Cardiac fibroblast (primary cell): ENCODE measurements around the gene PKD1L1.

ENCODE experiments used
- DNase-seq, 2 donors: peaks; one replicate each; pipeline versions ENCODE4 v3.0.0 to v3.0.0-alpha.2; 2010; ENCODE audit warnings: low read depth in 2 of 2
- H3K4me3 ChIP-seq, 2 donors: replicated peaks in 1 of 2; 1 replicate in 1 of 2; 2 replicates in 1 of 2; pipeline ENCODE4 v1.5.1; 2011; ENCODE audit warnings: low read depth in 2 of 2, low read length in 2 of 2, mild to moderate bottlenecking in 2 of 2, moderate library complexity in 1 of 2
- TF ChIP-seq, protein P1 (sequence below): IDR thresholded peaks from one replicate; pipeline ENCODE4 v1.5.1; 2011; ENCODE audit warnings: low read depth, mild to moderate bottlenecking, low read length, inconsistent platforms

Gene PKD1L1

DNA sequence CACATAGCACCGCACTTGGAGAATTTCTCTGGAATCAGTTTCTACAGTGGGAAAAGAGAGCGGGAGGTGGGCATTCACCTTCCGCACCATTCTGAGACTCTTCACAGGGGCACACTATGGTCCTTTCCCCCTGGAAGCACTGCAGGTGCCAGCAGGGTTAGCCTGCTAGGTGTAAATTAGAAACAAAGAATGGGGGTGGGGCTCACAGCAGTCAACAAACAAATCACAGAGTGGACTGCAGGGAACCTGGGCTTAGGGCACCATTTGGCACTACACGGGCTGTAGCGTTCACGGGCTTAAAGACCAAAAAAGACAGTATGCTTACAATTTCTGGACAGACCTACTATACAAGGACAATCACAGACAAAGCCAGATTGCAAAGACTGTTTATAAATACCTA, 8.0 kb upstream of the PKD1L1 start:
- TF ChIP-seq, protein P1, sequence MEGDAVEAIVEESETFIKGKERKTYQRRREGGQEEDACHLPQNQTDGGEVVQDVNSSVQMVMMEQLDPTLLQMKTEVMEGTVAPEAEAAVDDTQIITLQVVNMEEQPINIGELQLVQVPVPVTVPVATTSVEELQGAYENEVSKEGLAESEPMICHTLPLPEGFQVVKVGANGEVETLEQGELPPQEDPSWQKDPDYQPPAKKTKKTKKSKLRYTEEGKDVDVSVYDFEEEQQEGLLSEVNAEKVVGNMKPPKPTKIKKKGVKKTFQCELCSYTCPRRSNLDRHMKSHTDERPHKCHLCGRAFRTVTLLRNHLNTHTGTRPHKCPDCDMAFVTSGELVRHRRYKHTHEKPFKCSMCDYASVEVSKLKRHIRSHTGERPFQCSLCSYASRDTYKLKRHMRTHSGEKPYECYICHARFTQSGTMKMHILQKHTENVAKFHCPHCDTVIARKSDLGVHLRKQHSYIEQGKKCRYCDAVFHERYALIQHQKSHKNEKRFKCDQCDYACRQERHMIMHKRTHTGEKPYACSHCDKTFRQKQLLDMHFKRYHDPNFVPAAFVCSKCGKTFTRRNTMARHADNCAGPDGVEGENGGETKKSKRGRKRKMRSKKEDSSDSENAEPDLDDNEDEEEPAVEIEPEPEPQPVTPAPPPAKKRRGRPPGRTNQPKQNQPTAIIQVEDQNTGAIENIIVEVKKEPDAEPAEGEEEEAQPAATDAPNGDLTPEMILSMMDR = no peak
- no peak overlapping the region for H3K4me3 ChIP-seq
- no peak for DNase-seq

DNA sequence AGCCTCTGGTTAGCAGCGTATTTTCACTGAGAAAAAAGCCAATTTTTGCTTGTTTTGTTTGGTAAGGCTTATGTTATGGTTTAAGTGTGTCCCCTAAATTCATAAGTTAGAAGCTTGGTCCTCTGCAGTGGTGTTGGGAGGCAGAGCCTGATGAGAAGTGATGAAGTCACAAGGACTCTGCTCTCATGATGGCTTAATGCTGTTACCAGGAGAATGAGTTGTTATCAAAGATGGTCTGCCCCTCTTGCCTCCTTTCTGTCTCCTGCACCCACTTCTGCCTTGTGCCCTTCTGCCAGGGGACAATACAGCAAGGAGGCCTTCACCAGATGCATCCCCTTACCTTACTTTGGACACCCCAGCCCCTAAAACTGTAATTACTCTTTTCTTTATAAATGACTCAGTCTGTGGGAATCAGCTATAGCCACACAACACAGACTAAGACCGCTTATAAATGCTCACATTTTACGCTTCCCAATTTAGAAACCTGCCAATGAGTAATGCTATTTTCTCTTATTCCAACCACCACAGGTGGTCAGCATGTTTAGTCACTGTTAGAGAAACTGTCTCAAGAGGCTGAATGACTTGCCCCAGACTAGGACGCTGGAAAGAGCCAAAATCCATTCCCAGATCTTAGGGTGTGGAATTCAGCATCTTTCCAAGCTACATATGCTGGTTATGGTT, 6.1 kb upstream of the PKD1L1 start:
- no peak overlapping the region for H3K4me3 ChIP-seq
- DNase-seq = peak in 1 of 2 donors; percentile 56
- TF ChIP-seq, protein P1 = no peak

DNA sequence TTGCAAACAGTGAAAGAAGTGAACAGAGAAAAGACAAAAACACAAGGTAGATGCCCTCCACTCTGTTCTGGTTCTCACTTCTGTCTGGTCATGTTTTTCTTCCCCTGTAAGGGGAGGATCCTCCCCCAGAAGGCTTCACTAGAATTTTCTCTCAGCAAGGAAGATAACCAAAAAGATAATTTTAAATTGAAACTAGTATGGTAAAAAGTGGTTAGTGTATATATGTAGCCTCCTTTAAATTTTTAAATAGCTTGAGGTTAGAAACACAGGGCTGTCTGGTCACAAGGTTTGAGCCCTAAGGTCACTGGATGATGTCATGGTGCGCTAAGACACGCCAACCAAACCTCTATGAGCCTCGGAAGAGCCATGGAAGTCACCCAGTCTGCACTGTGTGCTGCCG, 5.6 kb upstream of the PKD1L1 start:
- TF ChIP-seq, protein P1 = no peak
- no peak overlapping the region for H3K4me3 ChIP-seq
- no peak for DNase-seq

DNA sequence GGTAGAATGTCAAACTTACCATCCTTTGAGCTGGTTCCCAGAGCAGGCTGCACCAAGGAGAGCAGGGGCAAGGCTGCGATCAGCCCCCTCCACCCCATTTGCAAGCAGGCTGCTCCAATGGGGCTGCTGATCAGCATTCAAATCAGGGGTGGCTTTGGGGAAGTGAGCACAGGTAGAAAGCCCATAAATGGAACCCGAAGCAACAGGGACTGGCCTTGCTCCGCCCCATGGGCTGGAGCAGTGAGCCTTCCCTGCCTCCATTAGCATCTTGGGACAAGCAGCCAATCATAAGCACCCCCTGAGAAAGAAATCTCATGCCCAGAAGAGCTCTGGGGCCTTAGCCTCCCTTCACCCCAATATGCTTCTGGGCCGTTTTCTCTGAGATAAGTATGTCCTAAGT, 4.0 kb upstream of the PKD1L1 start:
- TF ChIP-seq, protein P1 = no peak
- no peak for DNase-seq

DNA sequence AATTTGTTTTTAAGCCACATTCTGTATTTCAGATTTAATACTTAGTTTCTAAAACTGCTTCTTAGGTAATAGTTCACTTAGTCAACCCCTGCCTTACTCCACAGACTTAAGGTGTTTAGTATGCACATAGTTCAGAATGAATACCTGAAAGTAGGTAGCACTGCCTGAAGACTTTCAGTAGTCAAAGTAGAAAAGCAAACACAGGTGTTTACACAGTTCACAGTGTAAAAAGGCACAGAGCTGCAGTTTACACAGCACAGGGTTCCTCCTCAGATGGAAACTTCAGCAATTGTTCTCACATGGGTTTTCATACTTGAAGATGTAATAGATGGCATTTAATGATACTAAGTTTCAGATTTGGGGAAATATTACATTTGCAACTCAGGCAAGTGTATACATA, 3.1 kb upstream of the PKD1L1 start:
- no peak for DNase-seq
- TF ChIP-seq, protein P1 = no peak
- H3K4me3 ChIP-seq = no peak overlapping the region

More for the DNA sequence above, 4.0 kb upstream of the PKD1L1 start:
- H3K4me3 ChIP-seq = no peak overlapping the region

DNA sequence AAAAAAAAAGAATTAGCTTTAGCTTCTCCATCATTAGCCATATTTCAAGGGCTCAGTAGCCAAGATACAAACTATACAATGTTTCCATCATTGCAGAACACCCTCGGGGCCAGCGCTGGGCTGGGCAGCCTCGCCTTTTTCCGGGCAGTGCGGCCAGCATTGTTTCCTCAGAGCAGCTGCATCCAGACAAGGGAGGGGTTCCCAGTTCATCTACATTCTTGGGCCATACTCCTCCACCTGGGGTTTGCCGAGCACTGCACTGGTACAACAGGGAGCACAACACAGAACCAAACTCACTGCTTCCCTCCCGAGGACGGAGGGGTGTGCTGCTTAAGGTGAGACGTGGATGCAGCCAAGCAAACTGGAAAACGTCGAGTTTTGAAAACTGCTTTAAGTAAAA, 2.4 kb upstream of the PKD1L1 start:
- DNase-seq = peak; percentile 51 to 57
- TF ChIP-seq, protein P1 = peak; percentile 17
- H3K4me3 ChIP-seq = no peak overlapping the region

DNA sequence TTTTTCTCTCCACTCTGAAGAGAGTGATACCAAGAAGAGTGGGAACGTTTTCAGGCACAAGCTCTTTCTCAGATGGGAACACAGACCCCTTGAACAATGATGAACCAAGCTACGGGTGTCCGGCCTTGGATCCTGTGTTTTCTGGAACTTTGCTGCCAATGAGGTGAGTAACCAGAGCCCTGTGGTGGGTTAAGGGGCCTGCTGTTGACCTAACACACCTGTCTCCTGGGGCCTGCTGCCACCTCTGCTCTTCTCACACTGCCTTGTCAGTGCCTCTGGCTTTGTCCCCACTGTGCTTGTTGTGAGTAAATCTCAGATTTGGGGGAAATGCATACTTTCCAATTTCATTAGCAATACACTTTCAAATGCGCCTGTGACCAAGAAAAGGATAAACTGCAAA, 1.4 kb upstream of the PKD1L1 start:
- TF ChIP-seq, protein P1 = no peak
- DNase-seq = no peak

More for the DNA sequence above, 1.4 kb upstream of the PKD1L1 start:
- H3K4me3 ChIP-seq = no peak overlapping the region
